ENCODE measurements around the gene USP14. TPM values are rescaled to one million over a fixed set of nuclear protein-coding genes. Genes with fewer than 3 reads are reported as not detected.

Gene USP14
- total RNA-seq, 4 donors from 2014 or later: 31.4 to 57.5 (median 39.5) TPM

DNA sequence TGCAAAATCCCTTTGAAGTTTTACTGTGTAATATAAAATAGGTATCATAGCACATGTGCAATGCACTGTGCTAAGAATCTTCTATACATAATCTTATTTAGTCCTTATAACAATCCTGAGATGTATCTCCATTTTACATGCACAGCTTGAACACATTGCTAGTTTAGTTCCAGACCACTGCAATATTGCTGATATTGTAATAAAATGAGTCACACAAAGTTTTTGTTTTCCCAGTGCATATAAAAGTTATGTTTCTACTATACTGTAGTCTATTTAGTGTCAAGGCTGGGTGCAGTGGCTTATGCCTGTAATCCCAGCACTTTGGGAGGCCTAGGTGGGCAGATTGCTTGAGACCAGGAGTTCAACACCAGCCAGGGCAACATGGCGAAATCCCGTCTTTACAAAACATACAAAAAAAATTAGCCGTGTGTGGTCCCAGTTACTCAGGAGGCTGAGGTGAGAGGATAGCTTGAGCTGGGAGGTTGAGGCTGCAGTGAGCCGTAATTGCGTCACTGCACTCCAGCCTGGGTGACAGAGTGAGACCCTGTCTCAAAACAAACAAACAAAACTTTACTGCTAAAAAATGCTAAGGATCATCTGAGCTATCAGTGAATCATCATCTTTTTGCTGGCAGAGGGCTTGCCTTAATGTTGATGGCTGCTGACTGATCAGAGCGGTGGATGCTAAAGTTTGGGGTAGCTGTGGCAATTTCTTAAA, 1.7 kb upstream of the USP14 start:
- DNase-seq (ENCODE audit: low spot score) (no peak), ATAC-seq (ENCODE audit: low FRiP score) (no peak)
- TF ChIP-seq, protein P1, sequence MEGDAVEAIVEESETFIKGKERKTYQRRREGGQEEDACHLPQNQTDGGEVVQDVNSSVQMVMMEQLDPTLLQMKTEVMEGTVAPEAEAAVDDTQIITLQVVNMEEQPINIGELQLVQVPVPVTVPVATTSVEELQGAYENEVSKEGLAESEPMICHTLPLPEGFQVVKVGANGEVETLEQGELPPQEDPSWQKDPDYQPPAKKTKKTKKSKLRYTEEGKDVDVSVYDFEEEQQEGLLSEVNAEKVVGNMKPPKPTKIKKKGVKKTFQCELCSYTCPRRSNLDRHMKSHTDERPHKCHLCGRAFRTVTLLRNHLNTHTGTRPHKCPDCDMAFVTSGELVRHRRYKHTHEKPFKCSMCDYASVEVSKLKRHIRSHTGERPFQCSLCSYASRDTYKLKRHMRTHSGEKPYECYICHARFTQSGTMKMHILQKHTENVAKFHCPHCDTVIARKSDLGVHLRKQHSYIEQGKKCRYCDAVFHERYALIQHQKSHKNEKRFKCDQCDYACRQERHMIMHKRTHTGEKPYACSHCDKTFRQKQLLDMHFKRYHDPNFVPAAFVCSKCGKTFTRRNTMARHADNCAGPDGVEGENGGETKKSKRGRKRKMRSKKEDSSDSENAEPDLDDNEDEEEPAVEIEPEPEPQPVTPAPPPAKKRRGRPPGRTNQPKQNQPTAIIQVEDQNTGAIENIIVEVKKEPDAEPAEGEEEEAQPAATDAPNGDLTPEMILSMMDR (IDR thresholded peaks at IDR 0.05): no peak

DNA sequence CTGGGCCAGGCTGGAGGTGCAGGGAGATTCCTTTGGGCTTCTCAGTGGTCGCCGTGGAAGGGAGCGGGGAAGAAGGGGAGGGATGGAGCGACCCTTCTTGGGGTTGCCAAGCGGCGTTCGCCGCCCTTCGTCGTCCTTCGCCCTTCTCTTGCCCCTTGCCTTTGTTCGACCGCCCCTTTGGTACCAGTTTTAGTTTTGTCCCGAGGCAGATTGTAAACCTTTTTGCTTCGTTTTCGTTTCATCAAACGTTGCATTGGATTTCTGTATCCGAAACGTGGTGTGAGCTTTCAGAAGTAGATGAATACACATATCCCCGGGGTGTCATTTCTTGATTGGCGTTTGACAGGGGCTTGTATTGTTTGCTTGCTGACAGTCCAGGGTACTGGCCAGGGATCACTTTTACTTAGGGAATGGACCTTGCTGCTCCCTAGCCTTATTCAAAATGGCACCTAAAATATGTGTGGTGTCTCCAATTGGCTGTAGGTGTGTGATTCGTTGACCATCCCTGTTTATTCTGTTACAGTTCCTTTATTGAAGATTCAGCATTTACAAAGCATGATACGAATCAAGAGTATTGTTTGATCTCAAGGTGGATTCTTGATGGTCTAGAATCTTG, 788 bp downstream of the USP14 start:
- TF ChIP-seq, protein P1 (IDR thresholded peaks at IDR 0.05): no peak
- DNase-seq (ENCODE audit: low spot score) (no peak), ATAC-seq (ENCODE audit: low FRiP score) (no peak)

- no peak for ATAC-seq (ENCODE audit: low FRiP score)
- no peak for DNase-seq (ENCODE audit: low spot score)
- TF ChIP-seq, protein P1 (IDR thresholded peaks at IDR 0.05): no peak
Measured at GRCh38 chr18:159933-160332, 1.6 kb downstream of the USP14 start.

DNA sequence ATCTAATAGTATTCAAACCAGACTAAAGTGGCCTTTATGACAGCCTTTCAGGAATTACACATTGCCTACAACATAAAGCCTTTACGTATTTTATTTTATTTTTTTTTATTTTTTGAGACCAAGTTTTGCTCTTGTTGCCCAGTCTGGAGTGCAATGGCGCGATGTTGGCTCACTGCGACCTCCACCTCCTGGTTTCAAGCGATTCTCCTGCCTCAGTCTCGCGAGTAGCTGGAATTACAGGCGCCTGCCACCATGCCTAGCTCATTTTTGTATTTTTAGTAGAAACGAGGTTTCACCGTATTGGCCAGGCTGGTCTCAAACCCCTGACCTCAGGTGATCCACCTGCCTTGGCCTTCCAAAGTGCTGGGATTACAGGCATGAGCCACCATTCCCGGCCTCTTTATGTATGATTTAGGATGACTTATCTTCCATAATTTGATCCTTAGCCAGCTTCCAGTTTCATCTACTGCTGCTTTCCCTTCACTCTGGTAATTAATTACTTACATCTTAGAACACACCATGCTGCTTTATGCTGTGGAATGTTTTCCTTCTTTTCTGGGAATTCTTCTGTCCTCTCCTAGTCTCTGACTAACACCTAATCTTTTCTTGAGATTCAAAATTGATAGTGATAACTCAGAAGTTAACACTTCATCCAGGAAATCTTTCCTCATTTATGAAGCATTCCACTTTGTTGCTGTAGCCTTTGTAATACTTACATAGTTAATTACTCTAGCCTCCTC, 2.6 kb downstream of the USP14 start:
- ATAC-seq (ENCODE audit: low FRiP score) (no peak), DNase-seq (ENCODE audit: low spot score) (no peak)
- TF ChIP-seq, protein P1 (IDR thresholded peaks at IDR 0.05): no peak

- DNase-seq (ENCODE audit: low spot score): no peak
- ATAC-seq (ENCODE audit: low FRiP score): no peak
- TF ChIP-seq, protein P1 (IDR thresholded peaks at IDR 0.05): no peak
Measured at GRCh38 chr18:172361-172760, 14.0 kb downstream of the USP14 start.

DNA sequence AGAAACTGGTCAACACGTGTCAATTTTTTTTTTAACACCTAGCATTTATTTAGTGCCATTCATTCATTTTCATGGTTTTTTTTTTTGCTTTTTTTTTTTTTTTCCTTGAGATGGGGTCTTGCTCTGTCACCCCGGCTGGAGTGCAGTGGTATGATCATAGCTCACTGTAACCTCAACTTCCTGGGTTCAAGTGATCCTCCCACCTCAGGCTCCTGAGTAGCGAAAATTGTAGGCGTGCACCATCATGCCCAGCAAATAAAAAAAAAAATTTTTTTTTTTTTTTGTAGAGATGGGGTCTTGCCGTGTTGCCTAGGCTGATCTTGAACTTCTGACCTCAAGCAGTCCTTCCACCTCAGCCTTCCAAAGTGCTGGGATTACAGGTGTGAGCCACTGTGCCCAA, 21.1 kb downstream of the USP14 start:
- DNase-seq (ENCODE audit: low spot score): no peak
- no peak for ATAC-seq (ENCODE audit: low FRiP score)
- TF ChIP-seq, protein P1 (IDR thresholded peaks at IDR 0.05): no peak
